Esophagus muscularis mucosa (tissue), 4 donors: ENCODE results near the gene GALNS. TPM values are rescaled to one million over a fixed set of nuclear protein-coding genes. Genes with fewer than 3 reads are reported as not detected.
"Not testable (repeated sequence)": the region's sequence is repeated elsewhere in the genome, so short reads cannot be mapped to it uniquely, and the experiment has no call there.

Experiments used
- DNase-seq: peaks from one replicate; pipeline ENCODE4 v3.0.0-alpha.2; 2017; ENCODE audit errors: extremely low spot score
- H3K27ac ChIP-seq, 4 donors: fragments of 200-600 bp; sonication (generic); replicated peaks in 1 of 4; 1 replicate in 3 of 4; 2 replicates in 1 of 4; pipeline ENCODE4 v1.5.1; 2016 to 2019; ENCODE audit warnings: mild to moderate bottlenecking in 1 of 4
- H3K27me3 ChIP-seq, 4 donors: fragments of 200-600 bp; sonication (generic); one replicate each; pipeline versions ENCODE4 v1.5.1 to v1.6.0; 2016 to 2019
- H3K36me3 ChIP-seq, 4 donors: fragments of 200-600 bp; sonication (generic); one replicate each; pipeline ENCODE4 v1.5.1; 2016 to 2019
- H3K4me1 ChIP-seq, 4 donors: fragments of 200-600 bp; sonication (generic); one replicate each; pipeline ENCODE4 v1.5.1; 2016 to 2019
- H3K4me3 ChIP-seq, 4 donors: fragments of 200-600 bp; sonication (generic); 1 replicate in 2 of 4; 2 replicates in 2 of 4; pipeline ENCODE4 v1.5.1; 2016 to 2019; ENCODE audit warnings: mild to moderate bottlenecking in 4 of 4, moderate library complexity in 1 of 4
- H3K9me3 ChIP-seq, 4 donors: fragments of 200-600 bp; sonication (generic); 1 replicate in 3 of 4; 2 replicates in 1 of 4; pipeline ENCODE4 v1.5.1; 2016 to 2019
- EP300 ChIP-seq: sonication (generic); formaldehyde crosslinking; IDR thresholded peaks from one replicate; pipeline ENCODE4 v1.6.1; 2017; ENCODE audit warnings: antibody characterized with exemption
- POLR2A ChIP-seq: fragments of 450-650 bp; IDR thresholded peaks from one replicate; pipeline ENCODE4 v1.6.1; 2017; ENCODE audit warnings: antibody characterized with exemption, moderate library complexity, mild to moderate bottlenecking, low read depth
- POLR2AphosphoS5 ChIP-seq, 2 donors: sonication (generic); formaldehyde crosslinking; IDR thresholded peaks; one replicate each; pipeline ENCODE4 v1.6.1; 2017; ENCODE audit warnings: antibody characterized with exemption in 2 of 2
- WGBS: methylation state at CpG from one replicate; pipeline ENCODE4 v1.1.5; 2018; 5-methylcytosine and 5-hydroxymethylcytosine counted together
- intact Hi-C: fragments of 100-400 bp; cut with DNase I; formaldehyde crosslinking; loops from one replicate; pipeline ENCODE4 v1.15.1; 2023
- total RNA-seq, 4 donors: library from RNA; depleted of rRNA; stranded (reverse); fragments of >200 nt; gene quantifications; one replicate each; pipeline versions ENCODE4 v1.1.0 to v1.2.1, GENCODE V29; 2016
- TF ChIP-seq, protein P1 (sequence below), 3 experiments: fragments of 200-600 bp in 2 of 3; fragments of 450-650 bp in 1 of 3; sonication (generic) in 2 of 3; IDR thresholded peaks; one replicate each; pipeline ENCODE4 v1.5.1; 2017 to 2019; ENCODE audit warnings: antibody characterized with exemption in 3 of 3, mild to moderate bottlenecking in 2 of 3, moderate library complexity in 1 of 3

GALNS gene
- total RNA-seq, 4 donors from 2014 or later: 9.5 to 19.1 (median 11.0) TPM

DNA sequence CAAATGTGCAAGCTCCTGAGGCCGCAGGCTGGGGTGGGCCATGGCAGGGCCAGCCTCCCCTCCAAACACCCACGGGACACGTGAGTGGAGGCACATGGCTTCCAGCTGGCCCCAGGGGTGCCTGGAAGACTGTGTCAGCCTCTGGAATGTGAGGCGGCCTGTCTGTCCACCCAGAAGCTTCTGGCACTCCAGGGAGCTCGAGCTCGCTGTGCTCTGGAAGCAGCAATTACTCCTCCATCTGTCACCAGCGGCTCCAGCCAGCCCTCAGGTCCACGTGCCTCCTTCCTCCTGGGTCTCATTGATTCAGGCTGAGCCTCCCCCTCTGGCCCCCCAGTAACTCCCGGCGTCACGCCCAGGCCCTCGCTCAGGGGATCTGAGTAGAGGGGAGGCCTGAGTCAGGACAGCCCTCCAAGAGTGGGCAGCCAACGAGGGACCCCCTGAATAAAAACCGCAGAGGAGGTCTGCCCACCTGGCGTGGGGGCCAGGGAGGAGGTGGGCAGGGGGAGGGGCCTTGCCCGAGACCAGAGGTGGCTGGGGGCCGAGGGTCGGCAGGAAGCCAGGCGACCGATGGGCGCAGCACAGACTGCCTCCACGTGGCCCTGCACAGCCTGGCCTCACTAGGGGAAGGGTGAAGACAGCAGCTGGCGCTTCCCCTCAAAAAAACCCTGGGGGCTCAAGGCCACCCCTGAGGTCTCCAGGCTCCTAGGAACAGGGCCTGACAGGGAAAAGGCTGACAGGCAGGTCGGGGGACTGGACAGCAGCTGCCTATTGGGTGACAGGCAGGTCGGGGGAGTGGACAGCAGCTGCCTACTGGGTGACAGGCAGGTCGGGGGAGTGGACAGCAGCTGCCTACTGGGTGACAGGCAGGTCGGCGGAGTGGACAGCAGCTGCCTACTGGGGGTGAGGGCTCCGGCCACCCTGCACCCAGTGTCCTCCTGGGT is 83.6 kb downstream of the GALNS start:
- Histone ChIP-seq H3K4me3 (no peak overlapping the region), H3K27ac (peak overlapping the region; percentile 88 to 92 (median 92)), H3K27me3 (no peaks in the 10 kb centered on the region), H3K4me1 (peaks cover 76 to 100% (median 100%) of the 10 kb centered on the region in 4 donors), H3K9me3 (no peaks in the 10 kb centered on the region), H3K36me3 (no peaks in the 10 kb centered on the region)
- intact Hi-C loops: no loop called here
- 29% methylated on average over 21 of the region's 29 CpGs for WGBS
- DNase-seq: no peak
- no peak for TF ChIP-seq POLR2A
- TF ChIP-seq, protein P1, sequence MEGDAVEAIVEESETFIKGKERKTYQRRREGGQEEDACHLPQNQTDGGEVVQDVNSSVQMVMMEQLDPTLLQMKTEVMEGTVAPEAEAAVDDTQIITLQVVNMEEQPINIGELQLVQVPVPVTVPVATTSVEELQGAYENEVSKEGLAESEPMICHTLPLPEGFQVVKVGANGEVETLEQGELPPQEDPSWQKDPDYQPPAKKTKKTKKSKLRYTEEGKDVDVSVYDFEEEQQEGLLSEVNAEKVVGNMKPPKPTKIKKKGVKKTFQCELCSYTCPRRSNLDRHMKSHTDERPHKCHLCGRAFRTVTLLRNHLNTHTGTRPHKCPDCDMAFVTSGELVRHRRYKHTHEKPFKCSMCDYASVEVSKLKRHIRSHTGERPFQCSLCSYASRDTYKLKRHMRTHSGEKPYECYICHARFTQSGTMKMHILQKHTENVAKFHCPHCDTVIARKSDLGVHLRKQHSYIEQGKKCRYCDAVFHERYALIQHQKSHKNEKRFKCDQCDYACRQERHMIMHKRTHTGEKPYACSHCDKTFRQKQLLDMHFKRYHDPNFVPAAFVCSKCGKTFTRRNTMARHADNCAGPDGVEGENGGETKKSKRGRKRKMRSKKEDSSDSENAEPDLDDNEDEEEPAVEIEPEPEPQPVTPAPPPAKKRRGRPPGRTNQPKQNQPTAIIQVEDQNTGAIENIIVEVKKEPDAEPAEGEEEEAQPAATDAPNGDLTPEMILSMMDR (IDR thresholded peaks at IDR 0.05): no peak
- peak; percentile 45 for TF ChIP-seq EP300
- TF ChIP-seq POLR2AphosphoS5 (IDR thresholded peaks at IDR 0.05): peak; percentile 83 to 92

DNA sequence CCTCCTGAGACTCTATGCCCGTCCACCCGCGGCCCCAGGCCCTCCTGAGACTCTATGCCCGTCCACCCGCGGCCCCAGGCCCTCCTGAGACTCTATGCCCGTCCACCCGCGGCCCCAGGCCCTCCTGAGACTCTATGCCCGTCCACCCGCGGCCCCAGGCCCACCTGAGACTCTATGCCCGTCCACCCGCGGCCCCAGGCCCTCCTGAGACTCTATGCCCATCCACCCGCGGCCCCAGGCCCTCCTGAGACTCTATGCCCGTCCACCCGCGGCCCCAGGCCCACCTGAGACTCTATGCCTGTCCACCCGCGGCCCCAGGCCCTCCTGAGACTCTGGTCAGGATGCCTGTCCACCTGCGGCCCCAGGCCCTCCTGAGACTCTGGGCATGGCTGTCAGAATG is 85.0 kb downstream of the GALNS start:
- intact Hi-C loops, H3K27me3 ChIP-seq, H3K36me3 ChIP-seq, H3K4me3 ChIP-seq, H3K9me3 ChIP-seq, DNase-seq: not testable (repeated sequence)
- Histone ChIP-seq H3K27ac (peak overlapping the region; percentile 88 to 92 (median 92)), H3K4me1 (peaks cover 82 to 100% (median 100%) of the 10 kb centered on the region in 4 donors)
- WGBS: no CpG with 5 or more reads among the region's 23 CpGs

DNA sequence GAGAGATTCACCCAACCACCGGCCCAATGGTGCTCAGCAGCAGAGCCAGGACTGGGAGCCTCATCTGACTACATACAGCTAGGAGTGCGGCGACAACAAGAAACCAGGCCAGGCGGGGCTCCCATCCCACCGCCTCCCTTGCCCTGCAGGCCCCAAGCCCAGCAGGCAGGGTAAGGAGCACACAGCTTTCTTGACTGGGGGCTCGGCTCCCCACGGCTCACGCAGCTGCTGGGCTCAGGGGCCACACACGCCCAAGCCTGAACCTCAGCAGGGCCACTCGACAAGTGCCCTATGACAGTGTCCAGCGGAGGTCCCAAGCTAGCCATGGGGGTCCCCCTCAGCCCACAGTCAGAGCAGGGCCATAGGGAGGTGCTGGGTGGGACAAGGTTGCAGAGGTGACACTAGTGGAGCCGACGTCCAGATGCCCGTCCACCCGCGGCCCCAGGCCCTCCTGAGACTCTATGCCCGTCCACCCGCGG is 85.4 kb downstream of the GALNS start:
- DNase-seq: no peak
- Histone ChIP-seq H3K4me3 (peak overlapping the region; percentile 35 to 49 (median 39)), H3K4me1 (peaks cover 79 to 100% (median 100%) of the 10 kb centered on the region in 4 donors), H3K27ac (peak overlapping the region; percentile 88 to 92 (median 92)), H3K36me3 (no peaks in the 10 kb centered on the region), H3K27me3 (no peaks in the 10 kb centered on the region), H3K9me3 (no peaks in the 10 kb centered on the region)
- intact Hi-C loops: no loop called here
- no peak for TF ChIP-seq EP300
- no peak for TF ChIP-seq POLR2AphosphoS5 (IDR thresholded peaks at IDR 0.05)
- TF ChIP-seq, protein P1 (IDR thresholded peaks at IDR 0.05): no peak
- no peak for TF ChIP-seq POLR2A
- 74% methylated on average over 6 of the region's 19 CpGs for WGBS

DNA sequence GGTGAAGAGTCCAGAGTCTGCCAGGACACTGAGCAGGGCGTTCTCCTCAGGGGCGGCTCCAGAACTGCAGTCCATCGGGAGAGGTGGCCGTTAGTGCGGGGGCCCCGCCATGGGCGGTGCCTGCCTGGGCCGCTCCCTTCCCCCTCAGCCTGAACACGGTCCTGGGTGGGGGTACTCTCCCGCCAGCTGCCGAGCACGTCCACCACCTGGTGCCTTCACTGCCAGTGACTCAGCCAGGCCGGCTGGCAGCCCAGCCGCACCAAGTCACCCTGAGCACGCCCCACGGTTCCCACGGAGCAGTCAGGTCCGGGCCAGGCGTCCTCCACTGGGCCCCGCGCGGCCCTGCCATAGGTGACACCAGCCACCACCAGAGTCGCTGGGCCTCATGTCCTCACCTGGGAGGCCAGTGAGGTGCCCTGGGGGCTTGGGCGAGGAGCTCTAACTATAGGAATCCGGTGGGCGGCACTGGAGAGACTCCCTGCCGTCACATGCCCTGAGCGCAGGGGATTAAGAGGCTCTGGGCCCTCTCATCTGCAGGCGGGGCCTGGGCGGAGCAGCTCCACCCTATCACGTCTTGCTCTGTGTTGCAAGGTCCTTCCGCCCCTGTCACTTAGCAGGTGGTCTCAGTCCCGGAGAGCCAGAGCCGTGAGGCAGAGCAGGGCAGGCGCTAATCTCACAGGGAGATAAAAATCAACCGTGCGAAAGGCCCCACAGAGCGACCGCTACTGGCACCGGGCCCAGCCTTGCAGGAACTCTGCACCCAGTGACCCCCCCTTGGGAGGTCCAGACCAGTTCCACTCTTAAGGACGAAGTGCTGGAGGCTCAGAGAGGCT is 86.1 kb downstream of the GALNS start:
- WGBS: 8% methylated on average over 8 of the region's 41 CpGs
- DNase-seq: no peak
- Histone ChIP-seq H3K27me3 (no peaks in the 10 kb centered on the region), H3K4me3 (peak overlapping the region; percentile 35 to 49 (median 39)), H3K36me3 (peaks cover 0 to 4% (median 0%) of the 10 kb centered on the region in 4 donors), H3K27ac (peak overlapping the region; percentile 88 to 92 (median 92)), H3K9me3 (no peaks in the 10 kb centered on the region), H3K4me1 (peaks cover 78 to 100% (median 100%) of the 10 kb centered on the region in 4 donors)
- intact Hi-C loops: no loop called here
- TF ChIP-seq POLR2AphosphoS5 (IDR thresholded peaks at IDR 0.05) (peak; percentile 73 to 80), EP300 (no peak)
- TF ChIP-seq, protein P1 (IDR thresholded peaks at IDR 0.05): no peak
